IPS-20b (cell line): ENCODE measurements around the gene OVAAL.

ENCODE experiments used
- H3K27ac ChIP-seq: one replicate; pipeline ENCODE4 v1.5.1; 2013; ENCODE audit warnings: low read length
- H3K27me3 ChIP-seq: 2 replicates; pipeline ENCODE4 v1.6.1; 2013; ENCODE audit warnings: mild to moderate bottlenecking, low read length, inconsistent platforms; ENCODE audit not compliant: insufficient read depth
- H3K36me3 ChIP-seq: 2 replicates; pipeline ENCODE4 v1.6.1; 2013; ENCODE audit warnings: low read depth, mild to moderate bottlenecking, inconsistent platforms, low read length, moderate library complexity; ENCODE audit not compliant: insufficient read depth
- H3K4me1 ChIP-seq: 2 replicates; pipeline ENCODE4 v1.6.1; 2013; ENCODE audit warnings: mild to moderate bottlenecking, control low read depth, inconsistent platforms, low read length, moderate library complexity; ENCODE audit not compliant: insufficient read depth
- H3K4me3 ChIP-seq: 2 replicates; pipeline ENCODE4 v1.5.1; 2013; ENCODE audit warnings: mild to moderate bottlenecking, low read length, inconsistent platforms
- H3K9ac ChIP-seq: 2 replicates; pipeline ENCODE4 v1.6.1; 2013; ENCODE audit warnings: low read depth, mild to moderate bottlenecking, inconsistent platforms, low read length, moderate library complexity
- H3K9me3 ChIP-seq: 2 replicates; pipeline ENCODE4 v1.6.1; 2013; ENCODE audit warnings: mild to moderate bottlenecking, low read depth, low read length, inconsistent platforms; ENCODE audit not compliant: insufficient read depth

OVAAL gene

GRCh38 chr1:180558664-180559063, at the start of gene OVAAL:
TSS of gene OVAAL (plus strand) at chr1:180558964.
- Histone ChIP-seq H3K27ac (no peak within 1 kb of the TSS), H3K4me1 (no peaks in the 10 kb centered on the region), H3K36me3 (no peaks in the 10 kb centered on the region), H3K27me3 (no peaks in the 10 kb centered on the region), H3K4me3 (no peak within 1 kb of the TSS), H3K9me3 (no peaks in the 10 kb centered on the region), H3K9ac (no peak within 1 kb of the TSS)

GRCh38 chr1:180510882-180511281, 47.9 kb upstream of the OVAAL start:
- Histone ChIP-seq H3K27me3 (no peaks in the 10 kb centered on the region), H3K4me3 (no peak overlapping the region), H3K27ac (no peak overlapping the region), H3K4me1 (no peaks in the 10 kb centered on the region), H3K9ac (no peak overlapping the region), H3K36me3 (no peaks in the 10 kb centered on the region), H3K9me3 (no peaks in the 10 kb centered on the region; the same call in 1 of the 2 replicates)

- H3K4me1 ChIP-seq: peaks cover 4% of the 10 kb centered on the region; the same call in 1 of the 2 replicates
- no peaks in the 10 kb centered on the region for H3K27me3 ChIP-seq
- no peak overlapping the region for H3K27ac ChIP-seq
- H3K4me3 ChIP-seq: no peak overlapping the region
- H3K9ac ChIP-seq: no peak overlapping the region
- H3K36me3 ChIP-seq: no peaks in the 10 kb centered on the region
- H3K9me3 ChIP-seq: no peaks in the 10 kb centered on the region
Observed at GRCh38 chr1:180513531-180513930, 45.2 kb upstream of the OVAAL start.

GRCh38 chr1:180515364-180515763, 43.4 kb upstream of the OVAAL start:
- no peak overlapping the region for H3K4me3 ChIP-seq
- no peaks in the 10 kb centered on the region for H3K9me3 ChIP-seq
- peaks cover 4% of the 10 kb centered on the region; the same call in 1 of the 2 replicates for H3K4me1 ChIP-seq
- H3K9ac ChIP-seq: no peak overlapping the region
- H3K36me3 ChIP-seq: no peaks in the 10 kb centered on the region
- no peak overlapping the region for H3K27ac ChIP-seq
- no peaks in the 10 kb centered on the region for H3K27me3 ChIP-seq

- no peaks in the 10 kb centered on the region for H3K9me3 ChIP-seq
- no peak overlapping the region for H3K4me3 ChIP-seq
- no peaks in the 10 kb centered on the region for H3K36me3 ChIP-seq
- peaks cover 4% of the 10 kb centered on the region; the same call in 1 of the 2 replicates for H3K4me1 ChIP-seq
- no peak overlapping the region for H3K27ac ChIP-seq
- H3K27me3 ChIP-seq: no peaks in the 10 kb centered on the region
- no peak overlapping the region for H3K9ac ChIP-seq
Observed at GRCh38 chr1:180515857-180516388, 42.8 kb upstream of the OVAAL start.

- Histone ChIP-seq H3K27ac (no peak overlapping the region), H3K9me3 (no peaks in the 10 kb centered on the region), H3K4me3 (no peak overlapping the region), H3K36me3 (no peaks in the 10 kb centered on the region), H3K27me3 (no peaks in the 10 kb centered on the region), H3K4me1 (peaks cover 12% of the 10 kb centered on the region), H3K9ac (no peak overlapping the region)
Observed at GRCh38 chr1:180519846-180520245, 38.9 kb upstream of the OVAAL start.

- H3K9me3 ChIP-seq: no peaks in the 10 kb centered on the region
- H3K4me1 ChIP-seq: peaks cover 8% of the 10 kb centered on the region
- H3K4me3 ChIP-seq: no peak overlapping the region; the same call in 1 of the 2 replicates
- H3K9ac ChIP-seq: no peak overlapping the region
- H3K27ac ChIP-seq: no peak overlapping the region
- H3K27me3 ChIP-seq: no peaks in the 10 kb centered on the region
- H3K36me3 ChIP-seq: no peaks in the 10 kb centered on the region
Observed at GRCh38 chr1:180521474-180522212, 37.1 kb upstream of the OVAAL start.

GRCh38 chr1:180522213-180522515, 36.6 kb upstream of the OVAAL start:
- no peaks in the 10 kb centered on the region for H3K9me3 ChIP-seq
- H3K27me3 ChIP-seq: no peaks in the 10 kb centered on the region
- no peaks in the 10 kb centered on the region for H3K36me3 ChIP-seq
- no peak overlapping the region for H3K27ac ChIP-seq
- no peak overlapping the region for H3K9ac ChIP-seq
- peaks cover 8% of the 10 kb centered on the region for H3K4me1 ChIP-seq
- H3K4me3 ChIP-seq: no peak overlapping the region; the same call in 1 of the 2 replicates

GRCh38 chr1:180524160-180524914, 34.4 kb upstream of the OVAAL start:
- no peaks in the 10 kb centered on the region for H3K36me3 ChIP-seq
- H3K4me1 ChIP-seq: peaks cover 8% of the 10 kb centered on the region
- H3K4me3 ChIP-seq: no peak overlapping the region
- H3K27ac ChIP-seq: no peak overlapping the region
- H3K9me3 ChIP-seq: no peaks in the 10 kb centered on the region
- no peak overlapping the region for H3K9ac ChIP-seq
- H3K27me3 ChIP-seq: no peaks in the 10 kb centered on the region

- Histone ChIP-seq H3K9ac (no peak overlapping the region), H3K27me3 (no peaks in the 10 kb centered on the region), H3K36me3 (no peaks in the 10 kb centered on the region), H3K4me3 (no peak overlapping the region), H3K27ac (no peak overlapping the region), H3K4me1 (peaks cover 8% of the 10 kb centered on the region), H3K9me3 (no peaks in the 10 kb centered on the region)
Observed at GRCh38 chr1:180524915-180525714, 33.6 kb upstream of the OVAAL start.

GRCh38 chr1:180525715-180526039, 33.1 kb upstream of the OVAAL start:
- Histone ChIP-seq H3K36me3 (no peaks in the 10 kb centered on the region), H3K27ac (no peak overlapping the region), H3K27me3 (no peaks in the 10 kb centered on the region), H3K4me1 (peaks cover 8% of the 10 kb centered on the region), H3K9me3 (no peaks in the 10 kb centered on the region), H3K9ac (no peak overlapping the region), H3K4me3 (no peak overlapping the region)
